HCT116 (cell line): ENCODE measurements around the gene ANKRD60.

Experiments
- POLR2AphosphoS5 ChIP-seq: IDR thresholded peaks from 2 replicates; pipeline ENCODE4 v1.6.1; 2011; ENCODE audit warnings: mild to moderate bottlenecking, low read depth, low read length, moderate library complexity
- TF ChIP-seq, protein P1 (sequence below), 3 experiments: fragments of 200-600 bp in 1 of 3; sonication (generic) in 1 of 3; IDR thresholded peaks in 2 of 3; conservative IDR thresholded peaks in 1 of 3; 2 replicates each; pipeline ENCODE4 v1.5.1; 2012 to 2017; ENCODE audit warnings: low read depth in 2 of 3, low read length in 2 of 3, antibody characterized with exemption in 1 of 3, borderline replicate concordance in 1 of 3, control low read depth in 1 of 3, mild to moderate bottlenecking in 1 of 3, mixed read lengths in 1 of 3, mixed run types in 1 of 3, moderate library complexity in 1 of 3; ENCODE audit not compliant: insufficient read depth in 1 of 3
- TF ChIP-seq, protein P2 (sequence below): IDR thresholded peaks from 2 replicates; pipeline ENCODE4 v1.6.1; 2012
- TF ChIP-seq, protein P3 (sequence below): IDR thresholded peaks from 2 replicates; pipeline ENCODE4 v1.6.1; 2011; ENCODE audit warnings: mild to moderate bottlenecking, low read length, moderate library complexity; ENCODE audit not compliant: insufficient replicate concordance; ENCODE audit errors: extremely low read depth

DNA sequence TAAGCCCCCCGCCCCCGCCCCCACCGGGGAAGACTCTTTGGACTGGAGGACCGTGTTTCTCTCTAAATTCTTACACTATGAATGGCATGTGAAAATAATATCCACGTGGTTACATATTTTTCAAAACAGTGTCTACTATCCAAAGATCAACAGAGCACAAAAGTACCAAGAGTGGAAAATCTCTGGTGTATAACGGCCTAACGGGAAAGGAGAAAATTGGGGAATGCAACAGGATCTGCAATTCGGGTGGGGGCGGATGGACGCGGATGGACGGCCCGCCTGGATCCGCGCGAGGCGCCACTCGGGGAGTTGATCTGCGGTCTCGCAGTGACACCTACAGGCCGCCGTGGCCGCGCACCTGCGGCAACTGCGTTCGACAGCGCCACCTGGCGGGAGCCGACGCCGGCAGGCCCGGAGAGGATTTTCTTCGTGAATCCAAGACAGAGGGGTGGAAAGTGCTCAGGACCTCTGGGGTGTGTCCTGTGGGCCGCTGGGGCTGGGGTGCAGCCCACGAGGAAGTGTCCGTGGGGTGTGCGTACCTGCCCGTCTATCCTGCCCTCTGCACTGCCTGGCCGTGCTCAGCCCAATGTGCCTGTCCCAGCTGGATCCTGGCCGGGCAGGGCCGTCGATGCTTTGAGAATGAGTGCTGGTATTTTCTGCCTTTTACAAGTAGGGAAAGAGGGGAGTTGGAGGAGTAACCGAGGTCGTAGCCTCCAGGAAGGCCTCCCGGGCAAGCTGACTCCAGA, 18.6 kb downstream of the ANKRD60 start:
- TF ChIP-seq, protein P1, sequence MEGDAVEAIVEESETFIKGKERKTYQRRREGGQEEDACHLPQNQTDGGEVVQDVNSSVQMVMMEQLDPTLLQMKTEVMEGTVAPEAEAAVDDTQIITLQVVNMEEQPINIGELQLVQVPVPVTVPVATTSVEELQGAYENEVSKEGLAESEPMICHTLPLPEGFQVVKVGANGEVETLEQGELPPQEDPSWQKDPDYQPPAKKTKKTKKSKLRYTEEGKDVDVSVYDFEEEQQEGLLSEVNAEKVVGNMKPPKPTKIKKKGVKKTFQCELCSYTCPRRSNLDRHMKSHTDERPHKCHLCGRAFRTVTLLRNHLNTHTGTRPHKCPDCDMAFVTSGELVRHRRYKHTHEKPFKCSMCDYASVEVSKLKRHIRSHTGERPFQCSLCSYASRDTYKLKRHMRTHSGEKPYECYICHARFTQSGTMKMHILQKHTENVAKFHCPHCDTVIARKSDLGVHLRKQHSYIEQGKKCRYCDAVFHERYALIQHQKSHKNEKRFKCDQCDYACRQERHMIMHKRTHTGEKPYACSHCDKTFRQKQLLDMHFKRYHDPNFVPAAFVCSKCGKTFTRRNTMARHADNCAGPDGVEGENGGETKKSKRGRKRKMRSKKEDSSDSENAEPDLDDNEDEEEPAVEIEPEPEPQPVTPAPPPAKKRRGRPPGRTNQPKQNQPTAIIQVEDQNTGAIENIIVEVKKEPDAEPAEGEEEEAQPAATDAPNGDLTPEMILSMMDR (IDR thresholded peaks at IDR 0.05 in 2 of 3, conservative IDR thresholded peaks at IDR 0.05 in 1 of 3; ENCODE audit: borderline replicate concordance in 1 of 3, insufficient read depth in 1 of 3, low read depth in 2 of 3, low read length in 2 of 3) = peak; percentile 100
- no peak for TF ChIP-seq POLR2AphosphoS5
- TF ChIP-seq, protein P2, sequence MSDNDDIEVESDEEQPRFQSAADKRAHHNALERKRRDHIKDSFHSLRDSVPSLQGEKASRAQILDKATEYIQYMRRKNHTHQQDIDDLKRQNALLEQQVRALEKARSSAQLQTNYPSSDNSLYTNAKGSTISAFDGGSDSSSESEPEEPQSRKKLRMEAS = peak; percentile 73
- TF ChIP-seq, protein P3, sequence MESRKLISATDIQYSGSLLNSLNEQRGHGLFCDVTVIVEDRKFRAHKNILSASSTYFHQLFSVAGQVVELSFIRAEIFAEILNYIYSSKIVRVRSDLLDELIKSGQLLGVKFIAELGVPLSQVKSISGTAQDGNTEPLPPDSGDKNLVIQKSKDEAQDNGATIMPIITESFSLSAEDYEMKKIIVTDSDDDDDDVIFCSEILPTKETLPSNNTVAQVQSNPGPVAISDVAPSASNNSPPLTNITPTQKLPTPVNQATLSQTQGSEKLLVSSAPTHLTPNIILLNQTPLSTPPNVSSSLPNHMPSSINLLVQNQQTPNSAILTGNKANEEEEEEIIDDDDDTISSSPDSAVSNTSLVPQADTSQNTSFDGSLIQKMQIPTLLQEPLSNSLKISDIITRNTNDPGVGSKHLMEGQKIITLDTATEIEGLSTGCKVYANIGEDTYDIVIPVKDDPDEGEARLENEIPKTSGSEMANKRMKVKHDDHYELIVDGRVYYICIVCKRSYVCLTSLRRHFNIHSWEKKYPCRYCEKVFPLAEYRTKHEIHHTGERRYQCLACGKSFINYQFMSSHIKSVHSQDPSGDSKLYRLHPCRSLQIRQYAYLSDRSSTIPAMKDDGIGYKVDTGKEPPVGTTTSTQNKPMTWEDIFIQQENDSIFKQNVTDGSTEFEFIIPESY = no peak
